ENCODE results near the gene TRIM52. TPM values are rescaled to one million over a fixed set of nuclear protein-coding genes. Genes with fewer than 3 reads are reported as not detected.

TRIM52 gene
- total and polyA plus RNA-seq, 2 of the 13 experiments (the other 11 are each of a cell fraction or from before 2014, with no cell fraction given), result 7.2 to 11.6 TPM

DNA sequence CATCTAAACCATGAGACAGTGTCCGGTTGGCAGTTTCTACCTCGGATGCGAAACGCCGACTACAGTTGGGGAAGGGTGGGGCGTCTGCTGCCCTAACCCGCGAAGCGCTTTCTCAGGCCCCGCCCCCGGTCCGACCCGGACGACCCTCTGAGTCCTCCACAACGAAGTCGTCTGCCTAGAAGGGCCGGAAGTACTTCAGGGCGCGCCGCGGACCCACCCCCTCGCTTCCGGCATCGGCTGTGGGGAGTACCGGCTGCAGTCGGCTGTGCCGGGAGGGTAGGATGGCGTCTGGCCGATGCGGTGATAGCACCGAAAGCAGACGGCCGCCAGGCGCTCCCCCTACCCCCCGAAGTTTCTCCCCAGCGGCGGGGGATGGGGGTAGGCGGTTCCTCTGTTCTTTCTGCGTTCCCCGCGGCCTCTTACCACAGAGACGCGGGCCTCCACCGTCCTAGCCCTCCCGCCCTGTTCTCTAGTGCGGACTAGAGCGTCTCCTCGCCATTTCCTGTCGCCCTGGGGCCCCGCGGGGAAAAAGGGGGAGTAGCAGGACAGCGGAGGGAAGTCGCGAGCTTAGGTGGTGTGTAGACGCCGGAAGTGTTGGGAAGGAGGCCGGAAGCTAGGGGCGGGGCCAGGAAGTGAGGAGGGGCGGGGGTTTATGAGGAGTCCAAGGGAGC, 37.8 kb downstream of the TRIM52 start, which contains the start of gene TRIM41 (continued):
- TF ChIP-seq, protein P1, sequence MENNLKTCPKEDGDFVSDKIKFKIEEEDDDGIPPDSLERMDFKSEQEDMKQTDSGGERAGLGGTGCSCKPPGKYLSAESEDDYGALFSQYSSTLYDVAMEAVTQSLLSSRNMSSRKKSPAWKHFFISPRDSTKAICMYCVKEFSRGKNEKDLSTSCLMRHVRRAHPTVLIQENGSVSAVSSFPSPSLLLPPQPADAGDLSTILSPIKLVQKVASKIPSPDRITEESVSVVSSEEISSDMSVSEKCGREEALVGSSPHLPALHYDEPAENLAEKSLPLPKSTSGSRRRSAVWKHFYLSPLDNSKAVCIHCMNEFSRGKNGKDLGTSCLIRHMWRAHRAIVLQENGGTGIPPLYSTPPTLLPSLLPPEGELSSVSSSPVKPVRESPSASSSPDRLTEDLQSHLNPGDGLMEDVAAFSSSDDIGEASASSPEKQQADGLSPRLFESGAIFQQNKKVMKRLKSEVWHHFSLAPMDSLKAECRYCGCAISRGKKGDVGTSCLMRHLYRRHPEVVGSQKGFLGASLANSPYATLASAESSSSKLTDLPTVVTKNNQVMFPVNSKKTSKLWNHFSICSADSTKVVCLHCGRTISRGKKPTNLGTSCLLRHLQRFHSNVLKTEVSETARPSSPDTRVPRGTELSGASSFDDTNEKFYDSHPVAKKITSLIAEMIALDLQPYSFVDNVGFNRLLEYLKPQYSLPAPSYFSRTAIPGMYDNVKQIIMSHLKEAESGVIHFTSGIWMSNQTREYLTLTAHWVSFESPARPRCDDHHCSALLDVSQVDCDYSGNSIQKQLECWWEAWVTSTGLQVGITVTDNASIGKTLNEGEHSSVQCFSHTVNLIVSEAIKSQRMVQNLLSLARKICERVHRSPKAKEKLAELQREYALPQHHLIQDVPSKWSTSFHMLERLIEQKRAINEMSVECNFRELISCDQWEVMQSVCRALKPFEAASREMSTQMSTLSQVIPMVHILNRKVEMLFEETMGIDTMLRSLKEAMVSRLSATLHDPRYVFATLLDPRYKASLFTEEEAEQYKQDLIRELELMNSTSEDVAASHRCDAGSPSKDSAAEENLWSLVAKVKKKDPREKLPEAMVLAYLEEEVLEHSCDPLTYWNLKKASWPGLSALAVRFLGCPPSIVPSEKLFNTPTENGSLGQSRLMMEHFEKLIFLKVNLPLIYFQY (CRISPR knock-in tag; IDR thresholded peaks at IDR 0.05; ENCODE audit: borderline replicate concordance), result no peak; the same call in 1 of the 2 replicates
- TF ChIP-seq, protein P2, sequence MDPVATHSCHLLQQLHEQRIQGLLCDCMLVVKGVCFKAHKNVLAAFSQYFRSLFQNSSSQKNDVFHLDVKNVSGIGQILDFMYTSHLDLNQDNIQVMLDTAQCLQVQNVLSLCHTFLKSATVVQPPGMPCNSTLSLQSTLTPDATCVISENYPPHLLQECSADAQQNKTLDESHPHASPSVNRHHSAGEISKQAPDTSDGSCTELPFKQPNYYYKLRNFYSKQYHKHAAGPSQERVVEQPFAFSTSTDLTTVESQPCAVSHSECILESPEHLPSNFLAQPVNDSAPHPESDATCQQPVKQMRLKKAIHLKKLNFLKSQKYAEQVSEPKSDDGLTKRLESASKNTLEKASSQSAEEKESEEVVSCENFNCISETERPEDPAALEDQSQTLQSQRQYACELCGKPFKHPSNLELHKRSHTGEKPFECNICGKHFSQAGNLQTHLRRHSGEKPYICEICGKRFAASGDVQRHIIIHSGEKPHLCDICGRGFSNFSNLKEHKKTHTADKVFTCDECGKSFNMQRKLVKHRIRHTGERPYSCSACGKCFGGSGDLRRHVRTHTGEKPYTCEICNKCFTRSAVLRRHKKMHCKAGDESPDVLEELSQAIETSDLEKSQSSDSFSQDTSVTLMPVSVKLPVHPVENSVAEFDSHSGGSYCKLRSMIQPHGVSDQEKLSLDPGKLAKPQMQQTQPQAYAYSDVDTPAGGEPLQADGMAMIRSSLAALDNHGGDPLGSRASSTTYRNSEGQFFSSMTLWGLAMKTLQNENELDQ (CRISPR knock-in tag; IDR thresholded peaks at IDR 0.05; ENCODE audit: borderline replicate concordance), result no peak
- TF ChIP-seq KLF11 (CRISPR knock-in tag; IDR thresholded peaks at IDR 0.05) (no peak), TRIM24 (CRISPR knock-in tag; IDR thresholded peaks at IDR 0.05) (no peak), ZNF160 (CRISPR knock-in tag; IDR thresholded peaks at IDR 0.05) (no peak), ZNF253 (CRISPR knock-in tag; IDR thresholded peaks at IDR 0.05; ENCODE audit: borderline replicate concordance) (0 out of 2 replicates have a peak, but pooled peaks have one; percentile 52), ZNF331 (CRISPR knock-in tag; IDR thresholded peaks at IDR 0.05) (no peak; the same call in none of the 2 replicates), DMTF1 (CRISPR knock-in tag; IDR thresholded peaks at IDR 0.05) (peak; percentile 59; the same call in 1 of the 2 replicates), ARID2 (CRISPR knock-in tag; IDR thresholded peaks at IDR 0.05; ENCODE audit: borderline replicate concordance) (no peak), REST (IDR thresholded peaks at IDR 0.05; ENCODE audit: borderline replicate concordance in 1 of 2, low read depth in 1 of 2, low read length in 2 of 2) (no peak; a peak in 1 of 4 replicates), KLF6 (CRISPR knock-in tag; IDR thresholded peaks at IDR 0.05) (no peak; the same call in 1 of the 2 replicates), ATF2 (CRISPR knock-in tag; IDR thresholded peaks at IDR 0.05) (peak; percentile 33; the same call in 1 of the 2 replicates), CBX1 (IDR thresholded peaks at IDR 0.05; ENCODE audit: low read depth) (peak; percentile 90)
- TF ChIP-seq, protein P3, sequence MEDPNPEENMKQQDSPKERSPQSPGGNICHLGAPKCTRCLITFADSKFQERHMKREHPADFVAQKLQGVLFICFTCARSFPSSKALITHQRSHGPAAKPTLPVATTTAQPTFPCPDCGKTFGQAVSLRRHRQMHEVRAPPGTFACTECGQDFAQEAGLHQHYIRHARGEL (CRISPR knock-in tag; IDR thresholded peaks at IDR 0.05), result 0 out of 2 replicates have a peak, but pooled peaks have one; percentile 25

Measured in HepG2 (cell line).